Testis (tissue), 2 donors: ENCODE measurements around the gene TCF7.

Experiments
- CTCF ChIP-seq, 3 experiments: fragments of 450-650 bp in 2 of 3; fragments of 200-600 bp in 1 of 3; sonication (generic) in 1 of 3; IDR thresholded peaks; one replicate each; pipeline ENCODE4 v1.5.1; 2016 to 2019; ENCODE audit warnings: antibody characterized with exemption in 3 of 3, mild to moderate bottlenecking in 2 of 3, moderate library complexity in 1 of 3
- POLR2A ChIP-seq: fragments of 450-650 bp; IDR thresholded peaks from one replicate; pipeline ENCODE4 v1.6.1; 2017; ENCODE audit warnings: antibody characterized with exemption, mild to moderate bottlenecking, moderate library complexity

DNA sequence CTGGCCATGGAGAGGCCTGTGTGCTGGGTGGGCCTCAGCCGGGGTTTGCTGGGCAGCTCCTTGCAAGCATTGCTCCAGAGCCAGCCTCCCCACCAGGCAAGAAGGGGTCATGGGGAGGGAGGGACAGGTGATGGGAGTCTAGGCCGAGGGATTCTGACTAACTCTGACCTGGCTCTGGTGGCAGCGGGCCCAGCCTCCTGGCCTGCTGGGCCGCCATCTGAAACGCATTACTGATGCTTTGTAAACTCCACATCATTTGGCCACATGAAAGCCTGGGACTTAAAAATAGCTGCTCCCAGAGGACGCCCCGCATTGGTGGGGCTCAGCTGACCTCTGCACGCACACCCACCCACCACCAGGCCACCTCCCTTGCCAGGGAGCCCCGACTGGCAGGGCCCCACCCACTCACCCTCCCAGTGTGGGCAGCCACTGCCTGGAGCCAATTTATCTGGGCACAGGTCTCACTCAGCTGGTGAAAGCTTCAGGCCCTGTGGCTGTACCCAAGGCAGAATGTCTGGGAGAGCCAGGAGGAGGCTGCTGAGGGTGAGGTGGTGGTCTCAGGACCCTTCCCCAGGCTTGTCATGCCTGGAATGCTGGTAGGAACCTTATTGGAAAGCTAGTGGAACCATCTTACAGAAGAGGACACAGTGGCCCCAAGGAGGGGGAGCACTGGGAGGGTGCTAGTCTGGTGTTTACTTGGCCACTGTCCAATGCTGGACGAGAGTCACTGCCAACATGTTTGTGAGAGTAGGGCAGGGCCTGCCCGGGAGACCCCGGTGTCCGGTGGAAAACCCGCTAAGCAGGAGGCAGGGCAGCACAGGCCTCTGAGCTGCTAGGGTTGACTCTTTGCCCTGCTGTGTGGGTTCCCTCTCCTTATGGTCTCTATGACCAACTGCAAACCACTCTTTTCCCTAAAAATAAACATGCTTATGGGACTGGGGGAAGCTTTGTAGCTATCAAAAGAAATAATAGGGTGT lies 10.8 kb downstream of the TCF7 start:
- TF ChIP-seq POLR2A (no peak), CTCF (IDR thresholded peaks at IDR 0.05) (no peak)
